ENCODE data around the gene PLA2G4A.

The PLA2G4A gene

GRCh38 chr1:186837806-186838205, 9.1 kb downstream of the PLA2G4A start:
- no peak for DNase-seq (ENCODE audit: low read depth, low spot score)
- no peak overlapping the region for H3K4me3 ChIP-seq (ENCODE audit: low read depth, low read length)
- TF ChIP-seq, protein P1, sequence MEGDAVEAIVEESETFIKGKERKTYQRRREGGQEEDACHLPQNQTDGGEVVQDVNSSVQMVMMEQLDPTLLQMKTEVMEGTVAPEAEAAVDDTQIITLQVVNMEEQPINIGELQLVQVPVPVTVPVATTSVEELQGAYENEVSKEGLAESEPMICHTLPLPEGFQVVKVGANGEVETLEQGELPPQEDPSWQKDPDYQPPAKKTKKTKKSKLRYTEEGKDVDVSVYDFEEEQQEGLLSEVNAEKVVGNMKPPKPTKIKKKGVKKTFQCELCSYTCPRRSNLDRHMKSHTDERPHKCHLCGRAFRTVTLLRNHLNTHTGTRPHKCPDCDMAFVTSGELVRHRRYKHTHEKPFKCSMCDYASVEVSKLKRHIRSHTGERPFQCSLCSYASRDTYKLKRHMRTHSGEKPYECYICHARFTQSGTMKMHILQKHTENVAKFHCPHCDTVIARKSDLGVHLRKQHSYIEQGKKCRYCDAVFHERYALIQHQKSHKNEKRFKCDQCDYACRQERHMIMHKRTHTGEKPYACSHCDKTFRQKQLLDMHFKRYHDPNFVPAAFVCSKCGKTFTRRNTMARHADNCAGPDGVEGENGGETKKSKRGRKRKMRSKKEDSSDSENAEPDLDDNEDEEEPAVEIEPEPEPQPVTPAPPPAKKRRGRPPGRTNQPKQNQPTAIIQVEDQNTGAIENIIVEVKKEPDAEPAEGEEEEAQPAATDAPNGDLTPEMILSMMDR (IDR thresholded peaks at IDR 0.05; ENCODE audit: insufficient read depth, low read length, missing control alignments) = no peak
- ChIA-PET POLR2A (no interaction called here), CTCF (no interaction called here)

GRCh38 chr1:186838380-186839040, 9.8 kb downstream of the PLA2G4A start:
- POLR2A ChIA-PET = no interaction called here
- H3K4me3 ChIP-seq (ENCODE audit: low read depth, low read length) = no peak overlapping the region
- no peak for DNase-seq (ENCODE audit: low read depth, low spot score)
- CTCF ChIA-PET = no interaction called here
- TF ChIP-seq, protein P1 (IDR thresholded peaks at IDR 0.05; ENCODE audit: insufficient read depth, low read length, missing control alignments) = no peak

GRCh38 chr1:186839041-186839400, 10.3 kb downstream of the PLA2G4A start:
- POLR2A ChIA-PET = no interaction called here
- DNase-seq (ENCODE audit: low read depth, low spot score) = no peak
- TF ChIP-seq, protein P1 (IDR thresholded peaks at IDR 0.05; ENCODE audit: insufficient read depth, low read length, missing control alignments) = no peak
- no peak overlapping the region for H3K4me3 ChIP-seq (ENCODE audit: low read depth, low read length)
- CTCF ChIA-PET = no interaction called here

GRCh38 chr1:186841599-186841998, 12.8 kb downstream of the PLA2G4A start:
- no peak for DNase-seq (ENCODE audit: low read depth, low spot score)
- ChIA-PET POLR2A (no interaction called here), CTCF (no interaction called here)
- TF ChIP-seq, protein P1 (IDR thresholded peaks at IDR 0.05; ENCODE audit: insufficient read depth, low read length, missing control alignments) = no peak
- H3K4me3 ChIP-seq (ENCODE audit: low read depth, low read length) = no peak overlapping the region

DNA sequence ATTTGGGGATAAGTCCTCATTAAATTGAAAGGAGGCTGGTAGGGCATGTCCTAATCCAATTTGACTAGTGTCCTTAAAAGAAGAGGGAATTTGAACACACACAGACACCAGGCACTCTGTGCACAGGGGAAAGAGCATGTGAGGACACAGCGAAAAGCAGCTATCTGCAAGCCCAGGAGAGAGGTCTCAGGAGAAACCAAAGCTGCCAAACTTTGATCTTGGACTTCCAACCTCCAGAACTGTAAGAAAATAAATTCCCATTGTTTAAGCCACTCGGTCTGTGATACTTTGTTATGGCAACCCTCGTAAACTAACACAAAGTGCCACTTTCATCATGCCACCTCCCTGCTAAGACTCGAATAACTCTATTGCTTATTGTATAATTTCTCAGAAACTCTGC, 13.8 kb downstream of the PLA2G4A start:
- POLR2A ChIA-PET = no interaction called here
- CTCF ChIA-PET = no interaction called here
- no peak for DNase-seq (ENCODE audit: low read depth, low spot score)
- no peak overlapping the region for H3K4me3 ChIP-seq (ENCODE audit: low read depth, low read length)
- TF ChIP-seq, protein P1 (IDR thresholded peaks at IDR 0.05; ENCODE audit: insufficient read depth, low read length, missing control alignments) = no peak

GRCh38 chr1:186843226-186843625, 14.5 kb downstream of the PLA2G4A start:
- TF ChIP-seq, protein P1 (IDR thresholded peaks at IDR 0.05; ENCODE audit: insufficient read depth, low read length, missing control alignments) = no peak
- no peak overlapping the region for H3K4me3 ChIP-seq (ENCODE audit: low read depth, low read length)
- ChIA-PET POLR2A (no interaction called here), CTCF (no interaction called here)
- DNase-seq (ENCODE audit: low read depth, low spot score) = no peak
